Karpas-422 (cell line): ENCODE data around the gene CPAMD8. TPM values are rescaled to one million over a fixed set of nuclear protein-coding genes. Genes with fewer than 3 reads are reported as not detected.
"Not testable (repeated sequence)": the region's sequence is repeated elsewhere in the genome, so short reads cannot be mapped to it uniquely, and the experiment has no call there.

Source experiments
- DNase-seq: peaks from one replicate; pipeline ENCODE4 v3.0.0-alpha.2; 2015
- H2AFZ ChIP-seq: fragments of 200-600 bp; sonication (generic); 2 replicates; pipeline ENCODE4 v1.6.1; 2014; ENCODE audit warnings: antibody characterized with exemption, low read length, mixed read lengths
- H3K27ac ChIP-seq: fragments of 200-600 bp; sonication (generic); 2 replicates; pipeline ENCODE4 v1.5.1; 2014; ENCODE audit warnings: mild to moderate bottlenecking, low read length, moderate library complexity
- H3K27me3 ChIP-seq: fragments of 200-600 bp; sonication (generic); 2 replicates; pipeline ENCODE4 v1.6.1; 2014; ENCODE audit warnings: low read length, mixed read lengths
- H3K36me3 ChIP-seq: fragments of 200-600 bp; sonication (generic); 2 replicates; pipeline ENCODE4 v1.6.1; 2014; ENCODE audit warnings: low read length, mixed read lengths; ENCODE audit not compliant: insufficient read depth
- H3K4me1 ChIP-seq: fragments of 200-600 bp; sonication (generic); 2 replicates; pipeline ENCODE4 v1.6.1; 2014; ENCODE audit warnings: mild to moderate bottlenecking, low read length, mixed read lengths
- H3K4me2 ChIP-seq: fragments of 200-600 bp; sonication (generic); 2 replicates; pipeline ENCODE4 v1.6.1; 2014; ENCODE audit warnings: low read length, low read depth, mild to moderate bottlenecking; ENCODE audit not compliant: poor library complexity, severe bottlenecking
- H3K4me3 ChIP-seq: fragments of 200-600 bp; sonication (generic); 2 replicates; pipeline ENCODE4 v1.5.1; 2014; ENCODE audit warnings: mild to moderate bottlenecking, antibody characterized with exemption, low read length, mixed read lengths
- H3K79me2 ChIP-seq: fragments of 200-600 bp; sonication (generic); 2 replicates; pipeline ENCODE4 v1.6.1; 2014; ENCODE audit warnings: mild to moderate bottlenecking, low read length, mixed read lengths
- H3K9ac ChIP-seq: fragments of 200-600 bp; sonication (generic); 2 replicates; pipeline ENCODE4 v1.6.0; 2014; ENCODE audit warnings: low read length
- H3K9me2 ChIP-seq: fragments of 200-600 bp; sonication (generic), shearing (Covaris generic); replicated peaks from 2 replicates; pipeline ENCODE4 v1.6.0; 2014; ENCODE audit warnings: mild to moderate bottlenecking, low read length, moderate library complexity; ENCODE audit not compliant: insufficient read depth
- H3K9me3 ChIP-seq: fragments of 300-700, 200-600 bp; sonication (generic); 2 replicates; pipeline ENCODE4 v1.6.1; 2014; ENCODE audit warnings: low read length, mixed read lengths
- H4K20me1 ChIP-seq: fragments of 200-600 bp; sonication (generic); 2 replicates; pipeline ENCODE4 v1.6.1; 2014; ENCODE audit warnings: mild to moderate bottlenecking, antibody characterized with exemption, low read length, low read depth; ENCODE audit not compliant: insufficient read depth
- total RNA-seq: library from RNA; depleted of rRNA; stranded (reverse); fragments of >200 nt; shearing (Covaris generic); gene quantifications from 2 replicates; pipeline ENCODE4 v1.2.3, GENCODE V29; 2014; ENCODE audit warnings: low replicate concordance

The CPAMD8 gene
- total RNA-seq, 1 experiment from 2014 or later, result not detected

- Histone ChIP-seq H2AFZ (no peak overlapping the region), H3K4me1 (no peaks in the 10 kb centered on the region), H4K20me1 (no peaks in the 10 kb centered on the region), H3K9me2 (no peaks in the 10 kb centered on the region), H3K27me3 (no peaks in the 10 kb centered on the region), H3K4me3 (no peak overlapping the region), H3K4me2 (no peak overlapping the region), H3K36me3 (no peaks in the 10 kb centered on the region), H3K27ac (no peak overlapping the region), H3K79me2 (no peaks in the 10 kb centered on the region), H3K9ac (no peak overlapping the region), H3K9me3 (no peaks in the 10 kb centered on the region)
- DNase-seq, result no peak
Measured at GRCh38 chr19:16945762-16946465, 80.7 kb downstream of the CPAMD8 start.

- no peak overlapping the region for H3K4me3 ChIP-seq
- H3K27ac ChIP-seq, result no peak overlapping the region
- H3K9me3 ChIP-seq, result no peaks in the 10 kb centered on the region
- no peaks in the 10 kb centered on the region for H3K4me1 ChIP-seq
- no peak overlapping the region for H2AFZ ChIP-seq
- no peak for DNase-seq
- no peak overlapping the region for H3K4me2 ChIP-seq
- no peaks in the 10 kb centered on the region for H3K9me2 ChIP-seq
- H4K20me1 ChIP-seq, result no peaks in the 10 kb centered on the region
- no peaks in the 10 kb centered on the region for H3K79me2 ChIP-seq
- H3K27me3 ChIP-seq, result no peaks in the 10 kb centered on the region
- no peaks in the 10 kb centered on the region for H3K36me3 ChIP-seq
- no peak overlapping the region for H3K9ac ChIP-seq
Measured at GRCh38 chr19:16945364-16945714, 81.3 kb downstream of the CPAMD8 start.

GRCh38 chr19:16944626-16945363, 81.8 kb downstream of the CPAMD8 start:
- Histone ChIP-seq H2AFZ (no peak overlapping the region), H3K79me2 (no peaks in the 10 kb centered on the region), H3K4me3 (no peak overlapping the region), H3K4me2 (no peak overlapping the region), H3K4me1 (no peaks in the 10 kb centered on the region), H3K9me3 (no peaks in the 10 kb centered on the region), H3K9ac (no peak overlapping the region), H3K27ac (no peak overlapping the region), H3K27me3 (no peaks in the 10 kb centered on the region), H3K9me2 (no peaks in the 10 kb centered on the region), H4K20me1 (no peaks in the 10 kb centered on the region), H3K36me3 (no peaks in the 10 kb centered on the region)
- DNase-seq, result no peak

- DNase-seq, result no peak
- H3K4me3 ChIP-seq, result no peak overlapping the region
- H3K27ac ChIP-seq, result no peak overlapping the region
- no peak overlapping the region for H3K9ac ChIP-seq
- H2AFZ ChIP-seq, result no peak overlapping the region
- H4K20me1 ChIP-seq, result no peaks in the 10 kb centered on the region
- no peak overlapping the region for H3K4me2 ChIP-seq
- no peaks in the 10 kb centered on the region for H3K4me1 ChIP-seq
- H3K79me2 ChIP-seq, result no peaks in the 10 kb centered on the region
- H3K9me3 ChIP-seq, result no peaks in the 10 kb centered on the region
- H3K36me3 ChIP-seq, result no peaks in the 10 kb centered on the region
- no peaks in the 10 kb centered on the region for H3K9me2 ChIP-seq
- no peaks in the 10 kb centered on the region for H3K27me3 ChIP-seq
Measured at GRCh38 chr19:16943942-16944625, 82.5 kb downstream of the CPAMD8 start.

- H4K20me1 ChIP-seq, H3K9me2 ChIP-seq, H3K79me2 ChIP-seq, DNase-seq, H3K4me2 ChIP-seq, H3K4me3 ChIP-seq, H3K9ac ChIP-seq, H3K27ac ChIP-seq, H3K27me3 ChIP-seq, H3K36me3 ChIP-seq, H3K9me3 ChIP-seq, H3K4me1 ChIP-seq, H2AFZ ChIP-seq: not testable (repeated sequence)
Measured at GRCh38 chr19:16943090-16943489, 83.5 kb downstream of the CPAMD8 start.

- Histone ChIP-seq H3K79me2 (no peaks in the 10 kb centered on the region), H3K27ac (no peak overlapping the region), H3K36me3 (no peaks in the 10 kb centered on the region), H3K4me1 (no peaks in the 10 kb centered on the region), H3K27me3 (no peaks in the 10 kb centered on the region), H3K4me3 (no peak overlapping the region), H3K9ac (no peak overlapping the region), H3K9me2 (no peaks in the 10 kb centered on the region), H4K20me1 (no peaks in the 10 kb centered on the region), H3K4me2 (no peak overlapping the region), H2AFZ (no peak overlapping the region), H3K9me3 (no peaks in the 10 kb centered on the region)
- no peak for DNase-seq
Measured at GRCh38 chr19:16942583-16942982, 84.0 kb downstream of the CPAMD8 start.

- no peak overlapping the region for H2AFZ ChIP-seq
- no peaks in the 10 kb centered on the region for H3K9me2 ChIP-seq
- DNase-seq, result no peak
- no peaks in the 10 kb centered on the region for H3K79me2 ChIP-seq
- no peak overlapping the region for H3K4me2 ChIP-seq
- no peaks in the 10 kb centered on the region for H4K20me1 ChIP-seq
- no peak overlapping the region for H3K4me3 ChIP-seq
- no peak overlapping the region for H3K27ac ChIP-seq
- no peaks in the 10 kb centered on the region for H3K36me3 ChIP-seq
- H3K9ac ChIP-seq, result no peak overlapping the region
- H3K9me3 ChIP-seq, result no peaks in the 10 kb centered on the region
- no peaks in the 10 kb centered on the region for H3K4me1 ChIP-seq
- no peaks in the 10 kb centered on the region for H3K27me3 ChIP-seq
Measured at GRCh38 chr19:16940626-16941025, 86.0 kb downstream of the CPAMD8 start.

GRCh38 chr19:16940063-16940462, 86.5 kb downstream of the CPAMD8 start:
- not testable (repeated sequence) for DNase-seq, H2AFZ ChIP-seq, H4K20me1 ChIP-seq, H3K27ac ChIP-seq, H3K9ac ChIP-seq, H3K9me2 ChIP-seq, H3K9me3 ChIP-seq, H3K4me2 ChIP-seq, H3K36me3 ChIP-seq, H3K27me3 ChIP-seq, H3K4me1 ChIP-seq, H3K4me3 ChIP-seq, H3K79me2 ChIP-seq
